AG04450 (cell line): ENCODE measurements around the gene LPCAT4. TPM values are rescaled to one million over a fixed set of nuclear protein-coding genes. Genes with fewer than 3 reads are reported as not detected.
"Not testable (repeated sequence)": the region's sequence is repeated elsewhere in the genome, so short reads cannot be mapped to it uniquely, and the experiment has no call there.

Experiments used
- CTCF ChIA-PET: fragments of 300-600, 350-600 bp; formaldehyde crosslinking; extraction: SDS; loops from one replicate; lab custom pipeline; 2022; ENCODE audit warnings: antibody characterized with exemption, inconsistent platforms; lab: Charles Lee
- POLR2A ChIA-PET: fragments of 350-600 bp; formaldehyde crosslinking; extraction: SDS; loops from one replicate; lab custom pipeline; 2021; ENCODE audit warnings: antibody characterized with exemption, inconsistent platforms; lab: Yijun Ruan, JAX
- DNase-seq: peaks from one replicate; pipeline ENCODE4 v3.0.0-alpha.2; 2011; ENCODE audit warnings: low read depth, low spot score
- H3K27ac ChIP-seq: one replicate; pipeline ENCODE4 v1.5.1; 2012; ENCODE audit warnings: low read depth, low read length, control low read depth
- H3K27me3 ChIP-seq: one replicate; pipeline ENCODE4 v1.6.0; 2012; ENCODE audit warnings: low read length; ENCODE audit not compliant: control insufficient read depth, insufficient read depth
- H3K4me3 ChIP-seq: 2 replicates; pipeline ENCODE4 v1.5.1; 2011; ENCODE audit warnings: mild to moderate bottlenecking, low read depth, low read length, control low read depth
- H3K9me3 ChIP-seq: 2 replicates; pipeline ENCODE4 v1.5.1; 2012; ENCODE audit warnings: low read length; ENCODE audit not compliant: control insufficient read depth, insufficient read depth
- CTCF ChIP-seq: IDR thresholded peaks from 2 replicates; pipeline ENCODE4 v1.5.1; 2011; ENCODE audit warnings: low read depth, low read length, control low read depth, inconsistent platforms
- polyA plus RNA-seq: library from polyadenylated mRNA; depleted of rRNA; stranded (reverse); fragments of >200 nt; gene quantifications from 2 replicates; pipeline ENCODE4 v1.2.3, GENCODE V29; 2011

The LPCAT4 gene
- polyA plus RNA-seq, 1 experiment = 20.4 TPM

- POLR2A ChIA-PET = no interaction called here
- no peak overlapping the region for H3K27ac ChIP-seq
- CTCF ChIA-PET = interaction anchor here (2.2 to 2.8 kb wide), 2 partner anchors 10 to 13 kb away, joined by 7 read pairs; partner anchors contain the start of genes LPCAT4, NOP10 and NUTM1
- H3K9me3 ChIP-seq = no peaks in the 10 kb centered on the region
- no peaks in the 10 kb centered on the region for H3K27me3 ChIP-seq
- no peak for DNase-seq
- no peak overlapping the region for H3K4me3 ChIP-seq
- TF ChIP-seq CTCF = no peak
Measured at GRCh38 chr15:34353627-34354026, 13.4 kb downstream of the LPCAT4 start.

GRCh38 chr15:34352996-34353395, 14.0 kb downstream of the LPCAT4 start:
- H3K27me3 ChIP-seq, H3K4me3 ChIP-seq, H3K27ac ChIP-seq, H3K9me3 ChIP-seq, DNase-seq: not testable (repeated sequence)
- CTCF ChIA-PET = interaction anchor here (2.8 kb wide), 1 partner anchor 14 kb away, joined by 7 read pairs; the partner anchor contains the start of gene LPCAT4
- POLR2A ChIA-PET = interaction anchor here (0.6 kb wide), 1 partner anchor 10 kb away, joined by 3 read pairs; the partner anchor contains the start of gene NOP10

GRCh38 chr15:34349769-34350168, 17.2 kb downstream of the LPCAT4 start:
- POLR2A ChIA-PET = no interaction called here
- CTCF ChIA-PET = interaction anchor here (0.6 kb wide), 1 partner anchor 140 kb away, joined by 3 read pairs; the partner anchor contains the start of gene KATNBL1

GRCh38 chr15:34348735-34349300, 18.2 kb downstream of the LPCAT4 start:
- TF ChIP-seq CTCF = no peak
- DNase-seq = no peak
- H3K4me3 ChIP-seq = no peak overlapping the region
- CTCF ChIA-PET = no interaction called here
- POLR2A ChIA-PET = no interaction called here
- no peak overlapping the region for H3K27ac ChIP-seq
- H3K27me3 ChIP-seq = no peaks in the 10 kb centered on the region
- H3K9me3 ChIP-seq = no peaks in the 10 kb centered on the region; the same call in 1 of the 2 replicates

More at GRCh38 chr15:34349769-34350168, 17.2 kb downstream of the LPCAT4 start:
- no peak overlapping the region for H3K27ac ChIP-seq
- no peaks in the 10 kb centered on the region for H3K27me3 ChIP-seq
- TF ChIP-seq CTCF = no peak
- no peak overlapping the region for H3K4me3 ChIP-seq
- DNase-seq = no peak
- H3K9me3 ChIP-seq = no peaks in the 10 kb centered on the region

- no peak for TF ChIP-seq CTCF
- no peak for DNase-seq
- ChIA-PET POLR2A (interaction anchor here (0.6 kb wide), 1 partner anchor 14 kb away, joined by 4 read pairs; no protein-coding TSS in a partner anchor), CTCF (no interaction called here)
- Histone ChIP-seq H3K4me3 (no peak overlapping the region), H3K27me3 (no peaks in the 10 kb centered on the region), H3K9me3 (no peaks in the 10 kb centered on the region; the same call in 1 of the 2 replicates), H3K27ac (no peak overlapping the region)
Measured at GRCh38 chr15:34347951-34348638, 18.9 kb downstream of the LPCAT4 start.
